ENCODE results near the gene FRMD3. TPM values are rescaled to one million over a fixed set of nuclear protein-coding genes. Genes with fewer than 3 reads are reported as not detected.
"Not testable (repeated sequence)": the region's sequence is repeated elsewhere in the genome, so short reads cannot be mapped to it uniquely, and the experiment has no call there.

Gene FRMD3
- total RNA-seq, 4 donors from 2014 or later: 15.9 to 28.6 (median 20.7) TPM

- Histone ChIP-seq H3K27me3 (no peaks in the 10 kb centered on the region), H3K9me3 (no peaks in the 10 kb centered on the region), H3K4me3 (replicated peaks in 1 of 3) (no peak overlapping the region), H3K4me1 (no peaks in the 10 kb centered on the region), H3K27ac (no peak overlapping the region), H3K36me3 (no peaks in the 10 kb centered on the region)
- TF ChIP-seq POLR2A (IDR thresholded peaks at IDR 0.05) (no peak), CTCF (IDR thresholded peaks at IDR 0.05) (no peak)
- intact Hi-C loops (cut with DNase I): no loop called here
- DNase-seq: no peak
- WGBS, 2 donors: 68 to 75% methylated on average over 5 of the region's 5 CpGs
Observed at GRCh38 chr9:83372957-83373356, 165.2 kb downstream of the FRMD3 start.

- Histone ChIP-seq H3K9me3 (no peaks in the 10 kb centered on the region), H3K4me1 (peaks cover 3 to 9% of the 10 kb centered on the region in 2 donors), H3K4me3 (replicated peaks in 1 of 3) (no peak overlapping the region), H3K27me3 (no peaks in the 10 kb centered on the region), H3K27ac (no peak overlapping the region), H3K36me3 (no peaks in the 10 kb centered on the region)
- DNase-seq: no peak
- WGBS, 2 donors: 69 to 72% methylated on average over 2 of the region's 2 CpGs
- intact Hi-C loops (cut with DNase I): no loop called here
- TF ChIP-seq POLR2A (IDR thresholded peaks at IDR 0.05): no peak
- TF ChIP-seq CTCF (IDR thresholded peaks at IDR 0.05): no peak
Observed at GRCh38 chr9:83367326-83367725, 170.9 kb downstream of the FRMD3 start.

- H3K36me3 ChIP-seq: no peaks in the 10 kb centered on the region
- no peak overlapping the region for H3K27ac ChIP-seq
- H3K4me3 ChIP-seq (replicated peaks in 1 of 3): no peak overlapping the region
- TF ChIP-seq POLR2A (IDR thresholded peaks at IDR 0.05): no peak
- no peak for TF ChIP-seq CTCF (IDR thresholded peaks at IDR 0.05)
- H3K27me3 ChIP-seq: no peaks in the 10 kb centered on the region
- H3K9me3 ChIP-seq: no peaks in the 10 kb centered on the region
- no peak for DNase-seq
- peaks cover 3 to 9% of the 10 kb centered on the region in 2 donors for H3K4me1 ChIP-seq
- intact Hi-C loops (cut with DNase I): no loop called here
Observed at GRCh38 chr9:83362341-83362995, 175.7 kb downstream of the FRMD3 start.

- WGBS, 2 donors: 58 to 63% methylated on average over 3 of the region's 3 CpGs
- H3K27me3 ChIP-seq: no peaks in the 10 kb centered on the region
- intact Hi-C loops (cut with DNase I): loop anchor here (10.0 kb wide), 1 partner anchor 66 kb away; no protein-coding TSS in a partner anchor
- no peaks in the 10 kb centered on the region for H3K9me3 ChIP-seq
- no peak overlapping the region for H3K27ac ChIP-seq
- no peak overlapping the region for H3K4me3 ChIP-seq (replicated peaks in 1 of 3)
- TF ChIP-seq CTCF (IDR thresholded peaks at IDR 0.05) (no peak), POLR2A (IDR thresholded peaks at IDR 0.05) (no peak)
- DNase-seq: no peak
- no peaks in the 10 kb centered on the region for H3K36me3 ChIP-seq
- H3K4me1 ChIP-seq: peaks cover 0 to 3% of the 10 kb centered on the region in 2 donors
Observed at GRCh38 chr9:83359039-83359438, 179.2 kb downstream of the FRMD3 start.

- H3K4me1 ChIP-seq; H3K36me3 ChIP-seq; H3K27me3 ChIP-seq; DNase-seq; H3K27ac ChIP-seq; H3K9me3 ChIP-seq; H3K4me3 ChIP-seq (replicated peaks in 1 of 3): not testable (repeated sequence)
- intact Hi-C loops (cut with DNase I): loop anchor here (10.0 kb wide), 1 partner anchor 66 kb away; no protein-coding TSS in a partner anchor
- 96 to 99% methylated on average over 4 of the region's 4 CpGs for WGBS, 2 donors
Observed at GRCh38 chr9:83358493-83358892, 179.7 kb downstream of the FRMD3 start.

Measured in thyroid gland (tissue), 4 donors.